Measurements from ENCODE around the gene YIPF5.

Gene YIPF5

DNA sequence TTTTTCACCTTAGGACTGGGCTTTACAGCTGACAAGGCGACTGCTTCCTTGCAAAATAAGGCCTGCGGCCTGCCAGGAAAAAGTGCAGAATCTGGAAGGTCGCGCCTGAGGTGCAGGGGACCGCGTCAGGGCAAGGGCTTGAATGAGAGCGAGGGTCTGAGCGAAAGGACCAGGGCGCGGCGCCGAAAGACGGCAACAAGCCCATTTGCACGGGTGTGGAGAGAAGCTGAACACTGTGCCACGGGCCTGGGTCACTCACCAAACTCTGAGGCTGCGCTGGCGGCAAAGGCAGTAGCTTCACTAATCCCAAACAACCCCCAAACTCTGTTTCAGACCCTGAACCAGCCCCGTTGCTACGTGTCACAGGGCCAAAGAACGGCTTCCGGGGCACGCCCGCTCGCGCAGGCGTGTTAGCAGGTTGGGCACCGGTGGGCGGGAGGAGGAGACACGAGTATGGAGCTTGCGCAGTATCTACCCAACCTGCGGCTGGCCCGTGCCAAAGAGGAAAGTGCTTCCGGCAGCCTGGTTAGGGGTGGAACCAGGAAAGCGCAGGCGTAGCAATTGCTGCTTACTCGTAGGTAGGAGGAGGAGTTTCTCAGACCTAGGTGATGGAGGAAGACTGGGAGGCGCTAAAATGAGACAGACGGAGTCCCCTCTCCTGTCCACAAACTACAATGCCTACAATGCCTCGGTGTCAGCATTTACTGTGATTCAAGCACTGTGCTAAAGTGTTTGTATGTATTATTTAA, at the start of gene YIPF5, which contains the start of gene KCTD16:
YIPF5 (minus strand) TSS at position 384 of the 749 bp plus-strand sequence. CDS start 704 bp downstream, outside the sequence.
KCTD16 (plus strand) TSS at position 598 of the 749 bp plus-strand sequence.
- in situ Hi-C loops (cut with HindIII; ENCODE audit: low sequenced_read_pairs), result no loop called here

DNA sequence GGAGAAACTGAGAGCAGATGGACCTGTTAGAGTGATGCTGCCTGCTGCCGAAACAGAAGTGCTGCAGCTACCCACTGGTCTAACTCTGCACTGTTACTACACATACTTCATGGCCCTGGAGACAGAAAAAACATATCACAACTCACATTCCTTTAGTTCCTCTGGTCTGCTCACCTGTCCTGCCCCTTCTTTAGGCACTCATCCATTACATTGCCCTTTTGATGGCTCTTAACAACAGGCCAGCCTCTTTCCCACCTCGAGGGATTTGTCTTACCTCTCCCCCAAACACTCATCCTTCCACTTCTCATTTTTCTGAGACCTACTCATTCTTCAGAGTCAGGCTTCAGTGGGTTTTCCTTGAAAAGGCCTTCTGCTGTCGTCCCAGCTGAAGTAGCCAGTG, 49.4 kb upstream of the YIPF5 start:
- in situ Hi-C loops (cut with HindIII; ENCODE audit: low sequenced_read_pairs), result no loop called here

DNA sequence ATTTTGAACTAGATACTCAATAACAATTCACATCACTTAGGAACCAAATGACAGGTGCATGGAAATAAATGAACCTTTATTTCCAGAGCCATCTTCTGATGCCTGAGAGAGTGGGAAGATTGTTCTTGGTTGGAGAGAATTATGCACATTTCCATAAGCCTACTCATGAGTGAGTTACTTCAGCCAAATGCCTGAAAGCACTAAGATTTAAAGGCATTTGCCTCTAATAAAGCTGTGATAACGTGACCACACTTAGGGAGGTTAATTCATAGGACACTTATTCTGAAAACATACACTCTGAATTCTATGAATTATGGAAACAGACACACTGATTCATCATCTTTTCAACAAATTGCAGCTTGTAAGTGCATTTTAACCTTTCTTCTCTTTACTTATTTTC, 40.2 kb upstream of the YIPF5 start:
- in situ Hi-C loops (cut with HindIII; ENCODE audit: low sequenced_read_pairs), result no loop called here

DNA sequence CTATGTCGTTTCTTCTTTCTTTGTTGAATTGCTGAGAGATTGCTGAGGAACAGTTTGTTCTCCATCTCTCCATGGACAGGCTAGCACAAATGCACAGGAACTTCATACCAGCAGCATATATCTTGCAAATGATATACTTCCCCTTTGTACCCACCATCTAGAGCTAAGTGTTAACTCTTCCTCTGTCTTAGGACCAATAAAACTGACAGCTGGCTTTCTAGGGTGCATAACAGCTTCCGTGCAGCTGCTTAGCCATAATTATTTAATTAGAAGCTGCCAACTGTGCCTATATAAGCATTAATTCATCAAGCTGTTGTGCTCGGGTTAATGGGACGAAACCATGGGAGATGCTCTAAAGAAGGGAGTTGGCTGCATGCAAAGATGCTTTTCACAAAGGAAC, 38.9 kb upstream of the YIPF5 start:
- in situ Hi-C loops (cut with HindIII; ENCODE audit: low sequenced_read_pairs), result no loop called here

DNA sequence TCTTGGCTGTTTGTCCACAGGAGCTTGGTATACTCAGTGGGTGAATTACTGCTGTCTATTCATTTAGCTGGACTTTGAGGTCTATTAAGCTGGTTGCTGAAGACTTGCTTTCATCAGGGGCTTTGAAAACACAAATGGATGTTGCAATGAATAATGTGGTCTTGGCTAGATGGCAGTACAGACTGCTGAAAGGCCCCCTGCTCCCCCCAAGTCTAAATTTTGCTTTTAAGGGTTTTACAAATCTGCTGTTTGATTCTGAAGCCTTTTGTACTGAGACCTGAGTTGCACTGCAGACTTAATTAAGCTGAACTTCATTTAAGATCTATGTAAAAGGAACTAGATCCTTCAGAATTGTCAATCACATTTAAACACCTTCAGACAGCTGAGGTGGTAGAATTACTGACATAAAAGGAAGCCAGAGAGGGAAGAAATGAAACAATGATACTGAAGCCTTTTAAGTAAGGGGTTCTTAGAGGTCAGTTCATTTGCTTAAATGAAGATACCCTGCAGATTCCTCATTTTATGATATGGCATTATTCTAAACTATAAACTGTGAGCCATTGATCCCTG, 37.5 kb upstream of the YIPF5 start:
- in situ Hi-C loops (cut with HindIII; ENCODE audit: low sequenced_read_pairs), result no loop called here

DNA sequence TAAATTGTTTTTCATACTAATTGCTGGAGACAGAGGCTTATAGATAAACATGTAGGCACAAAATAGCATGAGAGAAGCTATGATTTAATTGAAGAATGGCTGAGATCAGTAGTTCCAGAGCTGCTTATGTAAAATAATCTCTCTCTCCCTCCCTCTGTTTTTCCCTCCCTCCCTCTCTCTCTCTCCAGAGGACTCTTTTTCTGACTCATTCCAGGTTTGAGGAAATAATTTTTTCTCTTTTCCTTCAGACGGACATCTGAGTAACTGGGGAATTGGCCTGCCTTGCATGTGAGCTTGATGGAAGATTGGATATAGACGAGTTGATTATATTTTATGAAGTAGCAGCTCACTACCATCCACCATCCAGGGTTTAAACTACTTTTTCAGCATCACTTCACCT, 35.7 kb upstream of the YIPF5 start:
- in situ Hi-C loops (cut with HindIII; ENCODE audit: low sequenced_read_pairs), result no loop called here

DNA sequence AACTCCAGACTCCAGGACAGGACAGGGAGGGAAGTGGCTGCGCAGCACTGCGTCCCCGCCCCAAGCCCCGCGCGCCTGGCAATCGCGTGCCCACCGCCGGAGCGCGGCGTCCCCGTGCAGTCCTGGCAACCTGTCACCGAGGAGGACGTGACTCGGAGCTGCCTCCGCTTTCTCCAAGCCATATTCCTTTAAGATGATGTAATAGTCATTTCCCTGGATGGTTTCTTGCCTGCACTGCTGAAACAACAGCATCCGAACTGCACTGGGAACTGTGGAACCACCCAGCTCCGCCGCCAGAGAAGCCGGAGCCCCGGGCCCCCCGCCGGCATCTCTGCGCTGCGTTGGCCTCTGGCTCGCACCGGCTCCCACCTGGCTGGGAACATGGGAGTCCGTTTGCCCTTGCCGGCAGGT, 34.7 kb upstream of the YIPF5 start:
- in situ Hi-C loops (cut with HindIII; ENCODE audit: low sequenced_read_pairs), result no loop called here

DNA sequence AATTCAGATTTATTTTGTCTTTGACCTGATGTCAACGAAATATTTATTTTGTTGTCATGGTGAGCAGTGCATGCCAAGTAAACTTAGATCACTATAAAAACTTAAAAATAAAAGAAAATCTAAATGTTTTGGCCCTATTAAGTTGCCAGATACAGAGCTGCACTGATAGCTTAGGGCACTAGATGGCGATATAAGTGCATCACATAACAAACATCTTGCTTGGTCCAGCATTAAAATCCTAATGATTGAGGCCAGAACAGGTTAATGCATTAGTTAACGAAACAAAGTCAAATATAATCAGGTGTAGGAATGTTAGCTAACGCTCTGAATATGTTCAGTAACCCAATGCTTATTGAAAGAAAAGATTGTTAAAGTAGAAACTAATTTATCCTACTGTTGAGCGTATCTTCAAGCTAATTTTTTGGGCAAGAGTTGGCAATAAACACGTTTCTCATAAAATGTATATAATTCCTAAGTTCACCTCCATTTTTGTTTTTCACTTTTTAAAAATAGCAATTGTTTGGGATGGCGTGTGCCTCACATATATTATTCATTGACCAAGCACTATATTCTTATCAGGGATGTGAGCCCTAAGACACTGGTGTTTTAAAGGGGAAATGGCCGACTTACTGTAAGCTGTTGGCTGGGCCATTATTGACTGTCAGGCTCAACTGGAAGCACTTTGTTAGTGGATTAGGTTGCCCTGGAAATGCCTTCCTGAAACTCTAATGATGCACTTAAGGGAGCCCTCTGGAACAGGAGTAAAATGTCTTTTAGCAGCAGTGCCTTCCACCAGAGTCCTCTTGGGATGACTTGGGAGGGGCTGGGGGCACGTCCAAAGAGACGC, 33.5 kb upstream of the YIPF5 start:
- in situ Hi-C loops (cut with HindIII; ENCODE audit: low sequenced_read_pairs), result no loop called here

DNA sequence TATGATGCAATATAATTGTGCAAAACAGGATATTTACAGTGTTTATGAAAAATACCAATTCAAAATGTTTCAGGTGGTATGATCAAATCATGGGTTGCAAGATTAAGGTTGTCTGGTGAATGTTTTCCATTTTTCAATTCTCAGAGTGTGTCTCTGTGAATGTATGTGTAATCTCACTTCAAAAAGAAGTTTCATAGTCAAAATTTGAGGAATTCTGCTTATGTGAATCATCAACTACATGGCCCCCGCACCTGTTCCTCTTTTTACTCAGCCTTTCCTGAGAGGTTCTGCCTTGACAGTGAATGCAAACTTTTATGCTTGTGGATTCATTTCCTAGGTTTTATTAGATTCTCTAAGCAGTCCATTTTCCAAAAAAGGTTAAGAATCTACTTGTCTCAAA, 32.3 kb upstream of the YIPF5 start:
- in situ Hi-C loops (cut with HindIII; ENCODE audit: low sequenced_read_pairs), result no loop called here

DNA sequence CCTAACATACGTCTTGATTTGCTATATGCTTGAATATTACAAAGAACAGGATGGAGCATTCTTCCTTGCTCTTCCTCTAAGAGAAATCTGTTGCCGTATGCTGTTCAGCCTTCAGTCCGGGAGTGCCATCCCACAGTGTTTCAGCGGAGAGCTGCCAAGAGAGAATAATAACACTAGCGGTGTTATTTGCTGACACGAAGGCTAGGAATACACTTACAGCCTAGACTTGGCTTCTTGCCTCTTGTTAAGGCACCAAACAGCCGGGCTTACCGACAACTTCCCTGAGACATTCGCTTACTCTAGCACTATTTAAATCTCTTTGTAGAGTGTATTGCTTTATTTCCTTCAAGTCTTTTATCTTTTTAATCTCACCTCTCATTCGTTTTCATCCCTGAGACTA, 31.6 kb upstream of the YIPF5 start:
- in situ Hi-C loops (cut with HindIII; ENCODE audit: low sequenced_read_pairs), result no loop called here

DNA sequence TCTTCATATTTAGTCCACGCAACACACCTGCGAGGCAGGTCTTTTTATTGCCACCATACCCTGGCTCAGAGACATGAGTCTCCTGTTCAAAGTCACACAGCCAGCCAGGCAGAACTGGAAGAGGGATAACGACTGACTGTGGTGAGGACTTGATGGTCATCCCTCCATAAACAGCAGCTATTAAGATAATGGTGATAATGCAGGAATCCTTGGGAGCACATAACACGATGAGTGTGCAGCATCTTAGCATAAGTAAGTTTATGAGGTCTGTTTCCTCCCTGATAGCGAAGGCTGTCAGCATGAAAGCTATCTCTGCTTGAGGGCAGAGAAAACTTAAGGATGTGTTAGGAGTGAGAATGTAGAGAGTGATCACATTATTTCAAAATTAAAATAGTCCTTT, 31.1 kb upstream of the YIPF5 start:
- in situ Hi-C loops (cut with HindIII; ENCODE audit: low sequenced_read_pairs), result no loop called here

DNA sequence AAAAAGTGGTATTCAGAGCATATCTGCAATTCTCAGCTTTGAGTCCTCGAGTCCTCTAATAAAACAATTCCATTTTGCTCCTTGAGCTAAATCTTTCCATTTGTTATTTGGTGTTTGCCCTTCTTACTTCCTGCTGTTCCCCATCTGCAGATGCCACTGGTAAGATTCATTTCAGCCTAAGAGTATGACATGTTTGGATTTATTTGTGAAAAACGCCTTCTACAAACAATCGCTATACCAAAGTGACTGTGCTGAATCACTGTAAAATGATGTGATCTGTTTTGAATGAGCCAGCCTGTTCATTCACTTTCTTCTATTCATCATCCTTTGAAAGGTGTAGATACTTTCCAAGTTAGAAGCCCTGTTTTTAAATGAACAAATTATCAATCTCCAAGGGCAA, 27.9 kb upstream of the YIPF5 start:
- in situ Hi-C loops (cut with HindIII; ENCODE audit: low sequenced_read_pairs), result no loop called here

DNA sequence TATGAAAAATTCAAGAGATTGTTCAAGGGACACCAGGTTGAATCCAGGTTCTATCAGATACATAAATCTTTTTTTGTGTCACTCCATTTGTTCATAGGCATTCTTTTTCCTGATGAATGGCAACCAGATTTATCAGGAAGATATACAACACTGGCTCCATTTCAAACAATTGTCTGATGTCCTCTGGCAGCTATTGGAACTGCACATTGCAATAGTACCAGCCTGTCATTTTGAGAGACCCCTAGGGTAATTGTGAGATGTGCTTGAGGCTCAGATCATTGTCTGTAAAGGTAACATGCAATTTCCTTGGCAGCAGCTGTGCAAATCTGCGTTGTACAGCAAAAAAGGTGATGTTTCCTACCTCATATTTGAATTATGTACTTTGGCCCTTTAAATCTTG, 26.2 kb upstream of the YIPF5 start:
- in situ Hi-C loops (cut with HindIII; ENCODE audit: low sequenced_read_pairs), result no loop called here

DNA sequence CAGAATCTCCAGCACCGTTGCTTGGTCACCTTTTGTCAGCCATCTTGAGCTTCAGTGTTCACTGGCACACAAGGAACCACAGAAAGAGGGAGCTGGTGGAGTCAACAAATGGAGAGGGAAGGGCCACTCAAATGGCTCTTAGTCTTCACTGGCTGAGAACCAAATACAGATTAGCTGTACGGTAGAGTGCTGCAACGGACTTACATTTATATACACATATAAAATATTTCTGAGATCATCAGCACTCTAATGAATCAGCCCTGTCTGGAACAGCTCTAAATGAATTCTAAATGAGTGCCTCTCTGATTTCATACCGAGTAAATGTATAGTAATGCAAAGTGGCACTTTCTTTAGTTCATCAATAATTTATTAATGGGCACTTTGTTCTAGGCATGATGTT, 25.0 kb upstream of the YIPF5 start:
- in situ Hi-C loops (cut with HindIII; ENCODE audit: low sequenced_read_pairs), result no loop called here

DNA sequence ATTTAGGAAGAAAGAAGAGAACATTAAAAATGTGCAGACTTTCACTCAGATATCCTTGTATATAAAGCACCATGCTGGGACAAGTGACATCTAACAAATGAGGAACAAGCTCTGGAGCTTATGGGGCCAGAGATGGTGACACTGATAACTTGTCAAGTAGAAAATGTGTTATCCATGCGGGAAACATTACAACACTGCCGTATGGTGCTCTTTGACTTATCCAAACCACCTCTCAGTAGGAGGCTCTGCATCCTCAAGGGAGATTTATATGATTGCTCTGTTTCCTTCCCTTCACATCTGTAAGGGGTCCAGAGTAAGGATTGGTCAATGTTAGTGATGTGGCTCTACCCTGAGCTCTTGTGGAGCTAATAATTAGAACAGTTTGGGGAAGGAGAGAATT, 23.7 kb upstream of the YIPF5 start:
- in situ Hi-C loops (cut with HindIII; ENCODE audit: low sequenced_read_pairs), result no loop called here

DNA sequence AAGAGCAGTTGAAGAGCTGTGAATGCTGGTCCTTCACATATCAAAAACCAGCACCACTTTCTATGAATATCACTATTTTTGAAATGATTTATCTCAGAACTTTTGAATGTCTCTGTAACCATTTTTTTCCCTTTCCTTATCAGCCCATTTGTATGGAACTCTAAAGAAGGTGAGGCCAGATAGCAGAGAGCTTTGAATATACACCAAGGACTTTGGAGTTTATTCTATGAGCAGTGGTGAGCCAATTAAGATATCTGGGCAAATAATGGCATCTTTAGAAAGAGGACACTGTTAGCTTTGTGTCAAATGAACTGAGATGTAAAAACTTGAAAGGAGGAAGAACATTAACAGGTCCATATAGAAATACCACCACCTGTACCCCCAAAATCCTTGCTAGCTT, 22.2 kb upstream of the YIPF5 start:
- in situ Hi-C loops (cut with HindIII; ENCODE audit: low sequenced_read_pairs), result no loop called here

DNA sequence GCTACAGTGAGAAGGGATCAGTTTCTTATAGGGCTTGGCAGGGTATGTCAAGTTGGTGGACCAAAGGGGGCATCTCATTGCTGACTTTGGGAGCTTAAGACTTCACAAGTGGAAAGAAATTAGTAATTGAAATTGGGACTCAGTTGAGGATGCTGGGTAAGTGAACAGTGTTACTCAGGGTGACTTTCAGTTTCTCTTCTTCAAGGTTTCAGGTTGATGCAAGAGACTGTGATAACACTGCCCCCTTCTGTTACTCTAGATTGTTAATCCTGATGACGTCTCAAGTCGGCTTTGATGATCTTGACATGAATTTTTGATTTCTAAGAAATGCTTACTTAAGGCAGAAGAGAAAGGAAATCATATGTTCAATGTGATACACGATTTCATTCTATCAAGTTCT, 21.5 kb upstream of the YIPF5 start:
- in situ Hi-C loops (cut with HindIII; ENCODE audit: low sequenced_read_pairs), result no loop called here

DNA sequence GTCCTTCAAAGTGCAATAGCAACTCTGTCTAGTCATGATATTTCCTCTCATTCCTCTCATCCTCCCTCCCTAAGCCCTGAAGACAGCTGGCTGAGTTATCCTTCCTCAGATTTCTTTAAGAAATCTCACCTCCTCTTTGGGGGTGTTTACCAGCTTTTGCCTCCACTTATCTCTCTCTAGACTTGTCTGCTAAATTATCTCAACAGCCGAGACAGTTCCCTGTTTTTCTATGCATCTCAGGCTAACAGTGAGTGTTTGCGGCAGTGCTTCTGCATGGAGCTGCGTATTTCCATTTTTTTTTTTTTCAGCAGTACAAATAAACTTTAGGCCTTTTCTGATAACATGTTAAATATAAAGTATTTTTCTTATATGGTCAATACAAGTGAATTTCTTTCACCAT, 21.1 kb upstream of the YIPF5 start:
- in situ Hi-C loops (cut with HindIII; ENCODE audit: low sequenced_read_pairs), result no loop called here

DNA sequence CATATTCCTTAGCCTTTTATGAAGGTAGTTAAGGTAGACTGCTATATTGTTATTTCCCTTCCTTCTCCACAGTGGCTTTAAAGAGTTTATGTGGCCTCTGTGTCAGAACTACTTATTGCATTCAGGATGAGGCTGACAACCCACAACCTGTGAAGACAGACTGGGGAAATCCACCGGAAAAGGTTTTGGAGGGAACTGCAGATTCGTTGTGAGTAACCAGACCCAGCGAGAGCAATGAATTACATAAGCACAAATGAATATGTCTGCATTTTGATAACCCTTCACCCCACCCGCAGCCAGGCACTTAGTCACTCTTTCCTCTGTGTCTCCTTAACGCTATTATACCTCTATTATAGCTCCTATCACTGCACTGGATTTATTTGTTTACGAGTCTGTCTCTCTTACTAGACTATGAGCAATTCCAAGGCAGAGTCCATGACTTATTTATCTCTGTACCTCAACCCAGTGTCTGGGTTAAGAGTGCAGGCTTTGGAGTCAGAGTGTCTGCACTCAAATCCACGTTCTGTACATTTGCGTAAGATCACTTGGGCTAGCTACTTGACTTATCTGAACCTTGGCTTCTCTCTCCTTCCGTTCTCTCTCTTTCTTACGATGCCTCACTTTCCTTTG, 19.5 kb upstream of the YIPF5 start:
- in situ Hi-C loops (cut with HindIII; ENCODE audit: low sequenced_read_pairs), result no loop called here

DNA sequence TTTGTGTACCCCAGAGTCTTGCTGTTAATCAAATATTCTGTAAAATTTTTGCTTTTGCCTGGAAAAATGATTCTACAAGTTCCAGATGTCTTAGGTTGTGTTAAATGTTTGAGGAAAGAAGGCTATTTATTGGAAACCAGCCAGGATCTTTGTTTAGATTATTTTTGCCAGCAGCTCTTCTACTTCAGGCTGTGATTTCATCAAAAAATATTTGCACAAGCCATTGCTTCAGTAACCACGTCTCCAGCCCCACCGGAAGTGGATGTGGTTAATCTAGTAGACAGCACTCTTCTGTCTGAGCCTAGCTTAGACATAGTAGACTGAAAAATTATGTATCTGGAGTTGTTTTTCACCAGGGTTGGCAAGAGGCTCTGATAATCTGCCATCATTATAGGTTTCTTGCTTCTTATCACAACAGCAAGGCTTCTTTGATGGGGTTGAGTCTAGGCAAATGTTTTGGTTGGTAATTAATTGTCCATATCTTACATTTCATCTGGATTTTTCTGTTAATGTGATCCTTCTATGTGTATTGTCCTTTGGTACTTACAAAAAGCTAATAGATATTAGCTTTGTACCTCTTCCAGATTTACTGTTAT, 17.3 kb upstream of the YIPF5 start:
- in situ Hi-C loops (cut with HindIII; ENCODE audit: low sequenced_read_pairs), result no loop called here

DNA sequence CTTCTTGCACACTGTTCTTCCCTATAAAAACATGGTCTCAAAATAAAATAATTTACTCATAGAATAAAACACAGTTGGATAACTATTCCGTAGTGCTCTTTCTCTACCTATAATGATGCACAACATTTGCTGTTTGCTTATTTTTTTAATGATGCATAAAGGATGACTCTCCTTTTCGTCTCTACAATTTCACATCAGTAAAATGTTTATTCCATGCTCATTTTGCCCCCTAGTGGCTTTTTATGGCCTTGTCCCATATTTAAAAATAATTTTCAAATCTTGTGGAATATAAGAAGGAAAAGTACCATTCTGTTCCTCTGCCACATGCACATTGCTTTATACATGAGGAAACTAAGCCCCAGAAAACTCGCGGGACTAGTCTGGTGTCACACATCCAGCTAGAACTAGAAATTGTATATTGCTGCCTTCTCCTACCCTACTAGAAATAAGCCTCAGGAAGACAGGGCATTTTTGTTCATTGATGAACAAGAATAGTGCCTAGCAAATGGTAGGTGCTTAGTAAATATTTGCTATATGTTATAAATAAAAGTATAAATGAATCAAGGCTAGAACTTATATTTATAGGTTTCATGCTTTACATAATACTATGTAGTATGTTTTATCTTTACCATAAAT, 12.9 kb upstream of the YIPF5 start:
- in situ Hi-C loops (cut with HindIII; ENCODE audit: low sequenced_read_pairs), result no loop called here

Data from DLD1 (cell line).